Heart right ventricle (tissue), 16 donors: ENCODE results near the gene CDK12. TPM values are rescaled to one million over a fixed set of nuclear protein-coding genes. Genes with fewer than 3 reads are reported as not detected.

Source experiments
- ATAC-seq, 8 donors: fragments of 200-7000 bp; cut with Tn5 transposase; one replicate each; pipeline ENCODE4 v1.9.1; 2020; ENCODE audit warnings: mild to moderate bottlenecking in 8 of 8, moderate library complexity in 8 of 8, moderate number of reproducible peaks in 1 of 8
- DNase-seq, 2 donors: peaks; one replicate each; pipeline ENCODE4 v3.0.0-alpha.2; 2020
- H3K27ac ChIP-seq, 10 donors: fragments of 200-600 bp; sonication (generic) in 2 of 10; one replicate each; pipeline versions ENCODE4 v1.5.0 to v1.8.0; 2020 to 2022; ENCODE audit warnings: mild to moderate bottlenecking in 3 of 10
- H3K27me3 ChIP-seq, 7 donors: fragments of 200-600 bp; one replicate each; pipeline ENCODE4 v1.8.0; 2021 to 2022; ENCODE audit warnings: mild to moderate bottlenecking in 2 of 7
- H3K36me3 ChIP-seq, 9 donors: fragments of 200-600 bp; sonication (generic) in 1 of 9; one replicate each; pipeline versions ENCODE4 v1.5.0 to v1.8.0; 2020 to 2022; ENCODE audit warnings: mild to moderate bottlenecking in 2 of 9
- H3K4me1 ChIP-seq, 9 donors: fragments of 200-600 bp; sonication (generic) in 1 of 9; one replicate each; pipeline versions ENCODE4 v1.5.0 to v1.8.0; 2020 to 2022; ENCODE audit warnings: mild to moderate bottlenecking in 4 of 9
- H3K4me3 ChIP-seq, 10 donors: fragments of 200-600 bp; sonication (generic) in 2 of 10; one replicate each; pipeline versions ENCODE4 v1.5.0 to v1.8.0; 2020 to 2022; ENCODE audit warnings: mild to moderate bottlenecking in 7 of 10, moderate library complexity in 2 of 10
- H3K9me3 ChIP-seq, 11 donors: fragments of 200-600 bp in 10 of 11; sonication (generic) in 2 of 11; one replicate each; pipeline versions ENCODE4 v1.5.0 to v1.8.0; 2013 to 2022; ENCODE audit warnings: mild to moderate bottlenecking in 2 of 11, control low read depth in 1 of 11, moderate library complexity in 1 of 11
- WGBS, 2 donors: extraction: QIAGEN DNeasy Blood & Tissue Kit; methylation state at CpG; one replicate each; pipeline ENCODE4 v1.1.7; 2013; ENCODE audit warnings: inconsistent platforms in 1 of 2; 5-methylcytosine and 5-hydroxymethylcytosine counted together
- intact Hi-C, 10 donors: fragments of 100-400 bp; cut with DNase I; formaldehyde crosslinking; loops; one replicate each; pipeline versions ENCODE4 v1.11.1 to v1.14.2; 2022
- polyA plus RNA-seq, 2 donors: library from polyadenylated mRNA; stranded (reverse); fragments of 200-250 nt; gene quantifications; one replicate each; pipeline ENCODE4 v1.2.3, GENCODE V29; 2013
- total RNA-seq, 10 donors: library from RNA; stranded (reverse); fragmentation: NEBNext Ultra II Directional in 3 of 10; extraction: Animal tissue kit (Norgen Biotek cat#: 25700) in 3 of 10; gene quantifications; one replicate each; pipeline versions ENCODE4 v1.2.1 to v1.2.4, GENCODE V29; 2021 to 2023
- TF ChIP-seq, protein P1 (sequence below), 9 donors: fragments of 200-600 bp; sonication (generic) in 2 of 9; IDR thresholded peaks; one replicate each; pipeline versions ENCODE4 v1.5.0 to v1.8.0; 2021 to 2022; ENCODE audit warnings: antibody characterized with exemption in 9 of 9, mild to moderate bottlenecking in 5 of 9, moderate library complexity in 1 of 9
- donor health status: Arrhythmogenic right ventricular cardiomyopathy.
- donor health status: ischemic (EF 13 %, LVEDD 7.1; RV severe dilation, severe dysfunction).
- donor health status: healthy with polysubstance abuse.
- donor health status: DM: no; HTN: yes; CAD: no.
- donor health status: DM: no; HTN: no; CAD: no.
- donor health status: ischemic (EF 25% LVEDD 6.9; RV normal size, moderate dysfunction).
- donor health status: ischemic (EF 25% LVEDD 5.7; RV mildly dilated, moderate dysfunction).
- donor health status: healthy.
- donor health status: DM: yes; HTN: yes; CAD: no.
- donor health status: Ischemic cardiomyopathy.
- donor health status: ischemic (EF 35%, LVEDD 5.7; RV mildly dilated, moderate dysfunction).
- donor health status: nonischemic (EF 11% LVEDD 7.7; RV severe dilation, severe dysfunction).
- donor health status: DM: yes; HTN: yes; CAD: no.
- donor health status: PGD.
- donor health status: ischemic (EF 29% LVEDD 5.4; RV normal size, mild dysfunction).
- donor health status: nonischemic (EF 23%, LVEDD 6.1; RV moderate dilation, normal function).

The CDK12 gene
- total and polyA plus RNA-seq, 12 donors = 5.0 to 29.3 (median 23.7) TPM

DNA sequence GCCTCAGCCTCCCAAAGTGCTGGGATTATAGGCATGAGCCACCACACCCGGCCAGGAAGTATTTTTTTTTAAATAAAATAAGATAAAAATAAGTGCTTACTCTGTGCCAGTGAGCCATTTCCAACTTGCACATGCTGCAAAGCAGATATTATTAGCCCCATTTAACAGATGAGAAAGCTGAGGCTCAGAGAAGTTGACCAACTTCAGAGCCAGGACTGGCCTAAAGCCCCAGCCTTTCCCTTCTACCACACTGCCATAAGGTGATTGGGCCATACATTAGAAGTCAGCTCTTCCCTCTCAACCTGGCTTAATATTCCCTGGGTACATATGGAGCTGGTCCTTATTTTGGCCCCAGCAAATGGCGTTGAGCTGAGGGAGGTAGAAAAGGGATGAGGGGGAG, 121.4 kb downstream of the CDK12 start:
- H3K36me3 ChIP-seq = no peaks in the 10 kb centered on the region
- TF ChIP-seq, protein P1, sequence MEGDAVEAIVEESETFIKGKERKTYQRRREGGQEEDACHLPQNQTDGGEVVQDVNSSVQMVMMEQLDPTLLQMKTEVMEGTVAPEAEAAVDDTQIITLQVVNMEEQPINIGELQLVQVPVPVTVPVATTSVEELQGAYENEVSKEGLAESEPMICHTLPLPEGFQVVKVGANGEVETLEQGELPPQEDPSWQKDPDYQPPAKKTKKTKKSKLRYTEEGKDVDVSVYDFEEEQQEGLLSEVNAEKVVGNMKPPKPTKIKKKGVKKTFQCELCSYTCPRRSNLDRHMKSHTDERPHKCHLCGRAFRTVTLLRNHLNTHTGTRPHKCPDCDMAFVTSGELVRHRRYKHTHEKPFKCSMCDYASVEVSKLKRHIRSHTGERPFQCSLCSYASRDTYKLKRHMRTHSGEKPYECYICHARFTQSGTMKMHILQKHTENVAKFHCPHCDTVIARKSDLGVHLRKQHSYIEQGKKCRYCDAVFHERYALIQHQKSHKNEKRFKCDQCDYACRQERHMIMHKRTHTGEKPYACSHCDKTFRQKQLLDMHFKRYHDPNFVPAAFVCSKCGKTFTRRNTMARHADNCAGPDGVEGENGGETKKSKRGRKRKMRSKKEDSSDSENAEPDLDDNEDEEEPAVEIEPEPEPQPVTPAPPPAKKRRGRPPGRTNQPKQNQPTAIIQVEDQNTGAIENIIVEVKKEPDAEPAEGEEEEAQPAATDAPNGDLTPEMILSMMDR (IDR thresholded peaks at IDR 0.05) = no peak
- DNase-seq (no peak), ATAC-seq (no peak)
- WGBS, 2 donors = 42 to 51% methylated on average over 2 of the region's 2 CpGs
- peaks cover 0 to 6% (median 0%) of the 10 kb centered on the region in 7 donors for H3K27me3 ChIP-seq
- no peak overlapping the region for H3K4me3 ChIP-seq
- peaks cover 0 to 21% (median 6%) of the 10 kb centered on the region in 9 donors for H3K4me1 ChIP-seq
- H3K27ac ChIP-seq = no peak overlapping the region
- no peaks in the 10 kb centered on the region for H3K9me3 ChIP-seq
- intact Hi-C loops = no loop called here

Other genes with a start within 250 kb of the CDK12 start
- 1 to 10 TPM in 3 of 10 donors, under 1 TPM in 6, not detected in 1; 0.09 to 2.0 (median 0.37) TPM for gene STAC2, start 235.5 kb upstream of the CDK12 start, total RNA-seq
- 1 to 10 TPM in 1 of 2 donors, under 1 TPM in 1; 0.51 to 4.9 TPM for gene STAC2, start 235.5 kb upstream of the CDK12 start, polyA plus RNA-seq
- gene FBXL20, start 59.9 kb upstream of the CDK12 start, total RNA-seq = 10 to 100 TPM in 9 of 10 donors, 1 to 10 TPM in 1; 7.1 to 19.7 (median 15.7) TPM
- 1 to 10 TPM; 1.7 to 3.9 TPM for gene FBXL20, start 59.9 kb upstream of the CDK12 start, polyA plus RNA-seq
- gene MED1, start 10.2 kb upstream of the CDK12 start, total RNA-seq = 10 to 100 TPM; 21.8 to 27.3 (median 25.8) TPM
- 1 to 10 TPM; 5.8 to 7.2 TPM for gene MED1, start 10.2 kb upstream of the CDK12 start, polyA plus RNA-seq
- gene NEUROD2, start 146.4 kb downstream of the CDK12 start, total RNA-seq = not detected
- not detected for gene NEUROD2, start 146.4 kb downstream of the CDK12 start, polyA plus RNA-seq
- 1 to 10 TPM in 2 of 10 donors, under 1 TPM in 7, not detected in 1; 0.28 to 1.1 (median 0.63) TPM for gene PPP1R1B, start 165.5 kb downstream of the CDK12 start, total RNA-seq
- gene PPP1R1B, start 165.5 kb downstream of the CDK12 start, polyA plus RNA-seq = 1 to 10 TPM in 1 of 2 donors, under 1 TPM in 1; 0.80 to 2.1 TPM
- gene STARD3, start 175.7 kb downstream of the CDK12 start, total RNA-seq = 10 to 100 TPM; 14.2 to 25.3 (median 19.6) TPM
- gene STARD3, start 175.7 kb downstream of the CDK12 start, polyA plus RNA-seq = 10 to 100 TPM; 39.2 to 46.1 TPM
- 1,000 to 10,000 TPM; 3,683 to 6,290 (median 4,342) TPM for gene TCAP, start 203.9 kb downstream of the CDK12 start, total RNA-seq
- gene TCAP, start 203.9 kb downstream of the CDK12 start, polyA plus RNA-seq = 1,000 to 10,000 TPM; 2,452 to 2,624 TPM
- gene PNMT, start 207.0 kb downstream of the CDK12 start, total RNA-seq = 10 to 100 TPM in 1 of 10 donors, 1 to 10 TPM in 9; 2.7 to 12.8 (median 3.9) TPM
- 10 to 100 TPM; 16.8 to 30.0 TPM for gene PNMT, start 207.0 kb downstream of the CDK12 start, polyA plus RNA-seq
- gene PGAP3, start 226.6 kb downstream of the CDK12 start, total RNA-seq = 10 to 100 TPM in 9 of 10 donors, 1 to 10 TPM in 1; 9.2 to 18.2 (median 13.8) TPM
- 10 to 100 TPM; 12.5 to 16.8 TPM for gene PGAP3, start 226.6 kb downstream of the CDK12 start, polyA plus RNA-seq
- 10 to 100 TPM; 53.9 to 89.1 (median 68.1) TPM for gene ERBB2, start 238.6 kb downstream of the CDK12 start, total RNA-seq
- gene ERBB2, start 238.6 kb downstream of the CDK12 start, polyA plus RNA-seq = 10 to 100 TPM; 40.3 to 41.2 TPM